HG03575 (cell line): ENCODE data around the gene ARF6.
"Not testable (repeated sequence)": the region's sequence is repeated elsewhere in the genome, so short reads cannot be mapped to it uniquely, and the experiment has no call there.

ENCODE experiments used
- ATAC-seq: cut with Tn5 transposase; IDR thresholded peaks from one replicate; pipeline ENCODE4 v1.9.1; 2021; ENCODE audit not compliant: unreplicated experiment, insufficient number of reproducible peaks, low FRiP score; ENCODE audit errors: extremely low read depth

The ARF6 gene

GRCh38 chr14:49933704-49934103, 40.8 kb downstream of the ARF6 start:
- no peak for ATAC-seq

- no peak for ATAC-seq
Measured at GRCh38 chr14:49934646-49935045, 41.8 kb downstream of the ARF6 start.

- no peak for ATAC-seq
Measured at GRCh38 chr14:49935526-49935925, 42.6 kb downstream of the ARF6 start.

- ATAC-seq = not testable (repeated sequence)
Measured at GRCh38 chr14:49936246-49936645, 43.4 kb downstream of the ARF6 start.

GRCh38 chr14:49936882-49937281, 44.0 kb downstream of the ARF6 start:
- ATAC-seq = not testable (repeated sequence)

- not testable (repeated sequence) for ATAC-seq
Measured at GRCh38 chr14:49939215-49939614, 46.3 kb downstream of the ARF6 start.

GRCh38 chr14:49939884-49940510, 47.1 kb downstream of the ARF6 start:
- ATAC-seq = no peak

GRCh38 chr14:49940808-49941421, 48.0 kb downstream of the ARF6 start:
- no peak for ATAC-seq

GRCh38 chr14:49942090-49942489, 49.2 kb downstream of the ARF6 start:
- no peak for ATAC-seq

GRCh38 chr14:49944501-49944900, 51.6 kb downstream of the ARF6 start:
- no peak for ATAC-seq

GRCh38 chr14:49945448-49946319, 52.8 kb downstream of the ARF6 start:
- no peak for ATAC-seq
